GM21528 (cell line): ENCODE data around the gene RABL2B.
"Not testable (repeated sequence)": the region's sequence is repeated elsewhere in the genome, so short reads cannot be mapped to it uniquely, and the experiment has no call there.

Source experiments
- ATAC-seq: cut with Tn5 transposase; IDR thresholded peaks from one replicate; pipeline ENCODE4 v1.9.1; 2021; ENCODE audit warnings: mild to moderate bottlenecking, moderate library complexity; ENCODE audit not compliant: unreplicated experiment, low FRiP score

The RABL2B gene

DNA sequence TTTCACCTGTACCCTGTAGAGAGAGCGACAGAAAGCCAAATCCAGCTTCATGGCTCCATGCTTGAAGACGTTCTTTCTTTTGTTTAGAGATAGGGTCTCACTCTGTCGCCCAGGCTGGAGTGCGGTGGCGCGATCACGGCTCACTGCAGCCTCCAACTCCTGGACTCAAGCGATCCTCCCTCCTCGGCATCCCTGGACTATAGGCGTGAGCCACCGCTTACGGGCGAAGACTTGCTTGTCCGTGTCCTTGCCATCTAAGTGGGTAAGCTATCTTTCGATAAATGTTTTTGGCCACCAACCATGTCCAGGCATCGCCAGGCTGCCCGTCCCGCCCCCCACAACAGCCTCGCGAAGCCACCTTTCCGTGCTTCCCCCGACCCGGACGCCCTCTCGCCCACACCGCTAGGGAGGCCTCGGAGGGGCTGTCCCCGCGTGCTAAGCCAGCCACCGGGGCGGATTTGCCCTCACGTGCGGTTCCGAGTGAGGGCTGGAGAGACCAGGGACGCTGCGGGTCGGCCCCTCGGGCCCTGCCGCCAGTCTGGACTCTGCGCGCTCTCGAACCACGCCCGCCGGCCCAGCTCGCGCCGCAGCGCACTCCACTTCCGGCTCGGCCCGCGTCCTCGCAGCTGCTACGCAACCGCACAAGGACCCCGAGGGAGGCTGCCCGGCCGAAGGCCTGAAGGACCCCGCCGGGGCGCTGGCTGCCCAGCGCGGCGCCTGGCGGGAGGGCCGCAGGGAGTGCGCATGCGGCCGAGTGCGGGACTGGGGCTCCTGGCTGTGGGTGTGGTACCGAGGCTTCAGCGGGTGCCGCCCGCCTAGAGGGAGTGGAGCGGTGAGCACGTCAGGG is at the start of gene RABL2B:
RABL2B (minus strand) TSS at position 604 of the 847 bp plus-strand sequence. CDS start 1,342 bp downstream, outside the sequence.
- ATAC-seq: peak; percentile 95

DNA sequence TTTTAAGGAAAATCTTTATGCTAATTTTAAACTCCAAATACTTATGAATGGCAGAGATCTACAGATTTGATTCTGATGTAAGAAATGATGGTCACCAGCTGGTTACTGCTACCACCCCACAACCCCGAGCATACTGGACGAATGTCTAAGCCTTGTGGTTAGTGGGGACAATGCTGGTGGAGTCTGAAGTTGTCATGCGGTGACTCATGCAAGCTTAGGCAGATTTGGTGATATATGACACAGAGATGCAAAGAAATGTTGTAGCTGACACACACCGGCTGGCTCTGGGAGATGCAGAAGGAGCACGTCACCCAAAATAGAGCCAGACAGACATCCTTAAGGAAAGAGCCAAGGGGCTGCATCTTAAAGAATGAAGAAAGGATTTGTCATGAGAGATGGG is 3.5 kb upstream of the RABL2B start:
- not testable (repeated sequence) for ATAC-seq

- not testable (repeated sequence) for ATAC-seq
Measured at GRCh38 chr22:50785289-50785688, 1.9 kb upstream of the RABL2B start.

DNA sequence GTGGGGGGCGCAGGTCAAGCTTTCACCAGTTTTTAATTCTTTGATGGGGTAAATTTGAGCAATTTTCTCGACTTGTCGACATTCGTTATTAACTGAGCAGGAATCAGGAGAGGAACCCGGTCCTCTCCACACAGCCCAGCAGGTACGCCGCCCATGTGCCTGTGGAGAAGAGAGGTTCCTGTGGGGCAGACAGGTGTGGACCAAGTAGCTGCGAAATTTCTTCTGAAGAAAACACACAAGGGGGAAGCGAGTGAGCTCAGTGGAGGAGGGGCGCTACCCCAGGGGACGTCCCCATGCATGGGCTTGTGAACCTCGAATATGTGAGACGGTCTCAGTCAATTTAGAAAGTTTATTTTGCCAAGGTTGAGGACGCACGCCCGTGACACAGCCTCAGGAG is 442 bp upstream of the RABL2B start:
- ATAC-seq: peak; percentile 34

- not testable (repeated sequence) for ATAC-seq
Measured at GRCh38 chr22:50782253-50782652, 1.2 kb downstream of the RABL2B start.

DNA sequence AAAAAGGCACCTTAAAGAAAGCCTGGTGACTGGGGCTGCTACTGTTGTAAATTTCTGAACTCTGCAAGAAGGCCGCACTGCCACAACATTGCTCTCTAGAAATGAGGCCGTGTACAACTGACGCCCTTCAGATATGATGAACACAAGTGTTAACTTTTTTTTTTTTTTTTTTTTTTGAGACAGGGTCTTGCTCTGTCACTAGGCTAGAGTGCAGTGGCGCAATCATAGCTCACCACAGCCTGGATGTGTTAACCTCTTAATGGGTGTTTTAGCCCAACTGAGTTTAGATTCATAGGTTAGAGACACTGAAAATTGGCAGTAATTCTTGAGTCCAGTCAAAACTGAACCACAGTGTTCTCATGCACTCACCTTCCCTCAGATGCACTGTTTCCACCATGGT is 3.2 kb downstream of the RABL2B start:
- not testable (repeated sequence) for ATAC-seq

DNA sequence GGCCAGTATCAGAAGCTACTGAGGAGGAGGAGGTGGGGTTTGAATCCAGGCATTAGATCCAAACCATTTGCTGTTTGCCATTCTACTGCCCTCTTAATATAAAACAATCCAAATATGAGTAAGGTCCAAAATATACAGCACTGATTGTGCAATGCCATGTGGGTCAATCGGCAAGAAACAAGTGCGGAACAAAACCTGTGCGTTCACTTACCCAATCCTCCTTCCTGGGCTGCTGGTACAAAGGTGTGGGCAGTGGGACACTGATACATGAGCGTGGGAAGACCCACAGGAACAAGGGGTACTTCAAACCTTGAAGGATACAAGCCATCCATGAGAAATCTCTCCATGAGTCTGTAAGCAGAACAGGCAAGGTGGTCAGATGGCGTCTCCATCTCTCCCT is 5.8 kb downstream of the RABL2B start:
- not testable (repeated sequence) for ATAC-seq

DNA sequence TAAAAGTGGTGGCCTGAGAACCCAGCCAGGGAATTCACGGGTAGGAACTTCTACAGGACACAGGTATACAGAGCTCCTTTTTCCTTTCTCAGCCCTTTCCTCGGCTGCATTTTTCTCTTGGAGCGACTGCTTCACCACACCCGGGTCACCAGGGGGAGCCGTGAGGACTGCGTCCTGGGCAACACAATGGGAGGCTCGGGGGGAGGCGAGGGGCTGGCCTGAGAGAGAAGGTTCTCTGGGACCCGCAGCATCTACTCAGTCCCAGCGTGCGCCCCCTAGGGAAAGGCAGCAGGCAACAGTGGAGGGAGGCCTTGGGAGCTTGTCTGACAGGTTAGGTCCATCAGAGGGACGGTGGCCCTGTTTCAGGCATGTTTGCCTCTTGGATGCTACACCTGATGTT is 8.3 kb downstream of the RABL2B start:
- not testable (repeated sequence) for ATAC-seq

DNA sequence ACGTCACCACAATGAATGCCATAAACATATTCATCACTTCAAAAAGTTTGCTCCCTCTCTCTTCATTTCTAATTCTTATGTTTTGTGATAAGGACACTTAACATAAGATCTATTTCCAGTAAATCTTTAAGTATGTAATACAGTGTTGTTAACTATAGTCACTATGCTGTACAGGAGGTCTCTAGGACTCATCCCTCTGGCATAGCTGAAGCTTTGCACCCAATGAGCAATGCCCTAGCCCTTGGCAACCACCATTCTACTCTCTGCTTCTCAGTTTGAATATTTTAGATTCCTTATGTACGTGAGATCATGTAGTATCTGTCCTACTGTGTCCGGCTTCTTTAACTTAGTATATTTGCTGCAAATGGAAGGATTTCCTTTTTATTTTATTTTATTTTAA is 19.1 kb downstream of the RABL2B start:
- ATAC-seq: not testable (repeated sequence)

- ATAC-seq: not testable (repeated sequence)
Measured at GRCh38 chr22:50761829-50762228, 21.6 kb downstream of the RABL2B start.

DNA sequence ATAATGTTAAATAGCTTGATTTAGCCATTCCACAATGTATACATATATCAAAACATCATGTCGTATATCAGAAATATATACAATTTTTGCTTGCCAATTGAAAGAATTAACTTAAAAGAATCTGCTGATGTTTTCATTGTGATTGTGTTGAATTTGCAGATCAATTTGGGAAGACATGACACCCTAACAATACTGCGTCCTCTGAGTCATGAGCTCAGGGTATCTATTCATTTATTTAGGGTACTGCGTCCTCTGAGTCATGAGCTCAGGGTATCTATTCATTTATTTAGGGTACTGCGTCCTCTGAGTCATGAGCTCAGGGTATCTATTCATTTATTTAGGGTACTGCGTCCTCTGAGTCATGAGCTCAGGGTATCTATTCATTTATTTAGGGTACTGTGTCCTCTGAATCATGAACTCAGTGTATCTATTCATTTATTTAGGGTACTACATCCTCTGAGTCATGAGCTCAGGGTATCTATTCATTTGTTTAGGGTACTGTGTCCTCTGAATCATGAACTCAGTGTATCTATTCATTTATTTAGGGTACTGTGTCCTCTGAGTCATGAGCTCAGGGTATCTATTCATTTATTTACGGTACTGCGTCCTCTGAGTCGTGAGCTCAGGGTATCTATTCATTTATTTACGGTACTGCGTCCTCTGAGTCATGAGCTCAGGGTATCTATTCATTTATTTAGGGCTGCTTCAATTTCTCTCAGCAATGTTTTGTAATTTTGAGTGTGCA is 23.7 kb downstream of the RABL2B start:
- not testable (repeated sequence) for ATAC-seq

DNA sequence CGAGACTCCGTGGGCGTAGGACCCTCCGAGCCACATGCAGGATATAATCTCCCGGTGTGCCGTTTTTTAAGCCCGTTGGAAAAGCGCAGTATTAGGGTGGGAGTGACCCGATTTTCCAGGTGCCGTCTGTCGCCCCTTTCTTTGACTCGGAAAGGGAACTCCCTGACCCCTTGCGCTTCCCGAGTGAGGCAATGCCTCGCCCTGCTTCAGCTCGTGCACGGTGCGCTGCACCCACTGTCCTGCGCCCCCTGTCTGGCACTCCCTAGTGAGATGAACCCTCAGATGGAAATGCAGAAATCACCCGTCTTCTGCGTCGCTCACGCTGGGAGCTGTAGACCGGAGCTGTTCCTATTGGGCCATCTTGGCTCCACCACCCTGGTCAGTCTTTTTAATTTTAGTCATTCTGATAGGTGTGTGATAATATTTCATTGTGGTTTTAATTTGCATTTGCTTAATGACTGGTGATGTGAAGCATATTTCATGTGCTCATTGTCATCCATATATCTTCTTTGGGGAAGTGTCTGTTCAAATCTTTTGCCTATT is 26.4 kb downstream of the RABL2B start:
- not testable (repeated sequence) for ATAC-seq

- not testable (repeated sequence) for ATAC-seq
Measured at GRCh38 chr22:50756406-50756805, 27.0 kb downstream of the RABL2B start.

DNA sequence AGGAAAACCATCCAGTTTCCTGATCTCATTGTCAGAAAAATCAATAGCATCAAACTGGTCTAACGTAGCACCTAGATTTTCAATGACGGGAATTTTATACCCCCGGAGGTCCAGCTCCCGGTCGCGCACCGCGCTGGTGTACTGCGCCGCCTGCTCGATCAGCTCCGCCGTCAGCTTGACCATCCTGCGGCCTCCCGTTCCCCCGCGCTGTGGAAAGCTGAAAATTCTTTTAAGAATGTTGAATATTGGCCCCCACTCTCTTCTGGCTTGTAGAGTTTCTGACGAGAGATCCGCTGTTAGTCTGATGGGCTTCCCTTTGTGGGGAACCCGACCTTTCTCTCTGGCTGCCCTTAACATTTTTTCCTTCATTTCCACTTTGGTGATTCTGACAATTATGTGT is 28.2 kb downstream of the RABL2B start:
- not testable (repeated sequence) for ATAC-seq

GRCh38 chr22:50749302-50750074 is 33.9 kb downstream of the RABL2B start:
- not testable (repeated sequence) for ATAC-seq

- ATAC-seq: not testable (repeated sequence)
Measured at GRCh38 chr22:50748630-50749029, 34.8 kb downstream of the RABL2B start.

GRCh38 chr22:50747521-50747920 is 35.9 kb downstream of the RABL2B start:
- ATAC-seq: not testable (repeated sequence)

- not testable (repeated sequence) for ATAC-seq
Measured at GRCh38 chr22:50744424-50744823, 39.0 kb downstream of the RABL2B start.

- ATAC-seq: not testable (repeated sequence)
Measured at GRCh38 chr22:50740714-50741113, 42.7 kb downstream of the RABL2B start.

DNA sequence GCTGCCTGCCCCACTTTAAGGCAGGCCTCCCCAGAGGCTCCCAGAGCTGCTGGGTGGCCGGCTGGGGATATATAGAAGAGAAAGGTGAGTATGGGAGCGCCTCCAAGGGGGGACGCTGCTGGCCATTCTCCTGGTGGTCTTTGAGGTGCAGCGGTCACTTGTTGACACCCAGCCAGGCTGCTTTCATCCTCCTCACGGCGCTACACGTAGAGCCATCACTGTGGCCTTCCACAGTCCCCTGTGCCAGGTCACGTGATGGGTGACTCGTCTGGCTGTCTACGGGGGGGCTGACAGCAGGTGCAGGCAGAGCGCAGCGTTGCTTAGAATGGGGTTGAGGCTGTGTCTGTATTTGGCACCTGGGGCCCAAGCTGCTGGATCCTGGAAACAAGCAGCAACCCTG is 43.5 kb downstream of the RABL2B start:
- ATAC-seq: no peak
